H1 (cell line): ENCODE results near the gene ANKRD40CL.

Experiments used
- ATF3 ChIP-seq: IDR thresholded peaks from 2 replicates; pipeline ENCODE4 v1.6.1; 2011; ENCODE audit warnings: low read depth, mild to moderate bottlenecking, low read length; ENCODE audit not compliant: insufficient read depth
- CEBPB ChIP-seq: IDR thresholded peaks from 2 replicates; pipeline ENCODE4 v1.6.1; 2012; ENCODE audit warnings: low read depth, low read length
- CTCF ChIP-seq, 3 experiments: IDR thresholded peaks; 1 replicate in 2 of 3; 2 replicates in 1 of 3; pipeline versions ENCODE4 v1.5.1 to v1.6.1; 2011; ENCODE audit warnings: low read length in 3 of 3, mild to moderate bottlenecking in 3 of 3, inconsistent platforms in 2 of 3, low read depth in 1 of 3, moderate library complexity in 1 of 3; ENCODE audit not compliant: insufficient read depth in 1 of 3; ENCODE audit errors: control extremely low read depth in 1 of 3
- GTF2F1 ChIP-seq: IDR thresholded peaks from 2 replicates; pipeline ENCODE4 v1.6.1; 2012; ENCODE audit warnings: low read depth, low read length, improper control_type of control experiment, borderline replicate concordance
- KDM1A ChIP-seq: fragments of 200-600, 300-600 bp; sonication (generic); IDR thresholded peaks from 2 replicates; pipeline ENCODE4 v1.7.1; 2016; ENCODE audit warnings: mild to moderate bottlenecking, low read length, borderline replicate concordance
- MAX ChIP-seq: IDR thresholded peaks from 2 replicates; pipeline ENCODE4 v1.6.1; 2012; ENCODE audit warnings: inconsistent platforms
- PHF8 ChIP-seq: fragments of 200-600 bp; sonication (generic); conservative IDR thresholded peaks from 2 replicates; pipeline ENCODE4 v1.7.1; 2012; ENCODE audit warnings: low read depth, mild to moderate bottlenecking, inconsistent platforms, low read length, moderate library complexity
- POLR2A ChIP-seq, 2 experiments: IDR thresholded peaks; 1 replicate in 1 of 2; 2 replicates in 1 of 2; pipeline ENCODE4 v1.6.1; 2011; ENCODE audit warnings: low read depth in 2 of 2, low read length in 2 of 2, mild to moderate bottlenecking in 2 of 2; ENCODE audit errors: control extremely low read depth in 1 of 2

- TF ChIP-seq GTF2F1 (no peak), MAX (no peak), KDM1A (no peak), CTCF (IDR thresholded peaks at IDR 0.05; ENCODE audit: control extremely low read depth in 1 of 3, insufficient read depth in 1 of 3, low read depth in 1 of 3, low read length in 3 of 3) (no peak), CEBPB (no peak), PHF8 (no peak), ATF3 (no peak), POLR2A (IDR thresholded peaks at IDR 0.05; ENCODE audit: control extremely low read depth in 1 of 2, low read depth in 2 of 2, low read length in 2 of 2) (no peak)
Observed at GRCh38 chr17:50722746-50723145, 44.6 kb downstream of the ANKRD40CL start.
